HG03354 (cell line): Measurements from ENCODE around the gene TCEANC2.

Source experiments
- ATAC-seq: cut with Tn5 transposase; IDR thresholded peaks from one replicate; pipeline ENCODE4 v1.9.1; 2021; ENCODE audit warnings: mild to moderate bottlenecking; ENCODE audit not compliant: unreplicated experiment, poor library complexity, severe bottlenecking

The TCEANC2 gene

DNA sequence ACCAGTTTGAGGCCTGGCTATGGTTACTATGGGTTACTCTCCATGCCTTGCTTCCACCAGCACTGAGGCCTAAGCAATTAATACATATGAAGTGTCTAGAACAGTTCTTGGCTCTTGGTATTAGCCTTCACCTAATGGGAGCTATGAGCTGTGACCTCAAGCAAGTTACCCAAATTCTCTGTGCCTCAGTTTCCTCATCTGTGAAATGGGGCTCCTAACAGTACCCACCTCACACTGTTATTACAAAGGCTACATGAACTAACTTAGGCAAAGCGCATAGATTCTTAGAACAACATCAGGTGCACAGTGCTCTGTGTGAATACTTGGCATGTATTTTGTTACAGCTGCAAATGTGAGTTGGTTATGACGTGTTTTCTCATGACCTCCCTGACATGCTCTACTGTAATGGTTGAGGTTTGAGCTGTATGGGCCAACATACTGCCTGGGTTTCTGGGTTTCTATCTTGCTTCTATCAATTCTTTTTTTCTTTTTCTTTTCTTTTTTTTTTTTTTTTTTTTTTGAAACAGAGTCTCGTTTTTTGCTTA is 72.9 kb downstream of the TCEANC2 start:
- ATAC-seq = no peak

DNA sequence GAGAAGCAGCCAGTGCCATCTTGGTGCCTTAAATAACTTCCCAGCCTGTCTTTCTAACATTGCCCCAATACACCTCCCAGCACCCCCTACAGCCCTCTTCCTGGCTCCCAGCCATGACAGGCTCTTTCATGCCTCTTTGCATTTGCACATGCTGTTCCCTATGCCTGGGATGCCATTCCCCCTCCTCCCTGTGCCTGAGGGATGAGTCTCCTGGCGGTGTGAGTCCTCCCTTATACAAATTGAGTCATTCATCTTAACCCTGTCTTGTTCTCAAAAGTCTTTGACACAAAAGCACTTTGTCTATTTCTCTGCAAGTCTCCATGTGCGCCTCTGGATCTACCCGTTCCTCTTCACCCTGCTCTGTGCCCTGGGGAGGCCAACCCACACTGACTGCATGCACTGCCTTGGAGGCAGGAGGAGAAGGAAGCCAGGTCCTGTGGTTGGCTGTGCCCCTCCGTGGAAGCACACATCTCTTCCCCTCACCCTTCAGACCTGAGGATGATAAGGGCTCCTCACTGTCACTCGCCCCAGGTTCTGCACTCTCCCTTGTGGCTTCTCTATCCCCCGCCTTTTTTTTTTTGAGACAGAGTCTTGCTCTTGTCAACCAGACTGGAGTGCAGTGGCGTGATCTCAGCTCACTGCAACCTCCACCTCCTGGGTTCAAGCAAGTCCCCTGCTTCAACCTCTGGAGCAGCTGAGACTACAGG is 74.3 kb downstream of the TCEANC2 start:
- ATAC-seq = no peak

DNA sequence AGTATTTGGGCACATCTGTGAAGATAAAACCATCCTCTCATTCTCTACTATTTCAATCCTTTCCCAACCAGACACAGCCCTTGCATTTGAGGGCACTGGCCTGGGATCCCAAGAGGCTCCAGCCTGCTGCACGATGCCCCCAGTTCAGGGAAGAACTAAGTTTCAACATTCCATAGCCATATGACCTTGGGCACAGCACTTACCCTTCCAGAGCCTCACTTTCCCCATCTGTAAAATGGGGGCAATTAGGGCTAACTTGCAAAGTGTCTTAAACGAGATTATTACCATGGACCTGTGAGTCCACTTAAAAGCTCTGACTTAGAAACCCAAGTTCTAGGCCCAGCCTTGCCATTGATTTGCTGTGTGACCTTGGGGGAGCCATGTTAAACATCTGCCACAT is 76.5 kb downstream of the TCEANC2 start:
- no peak for ATAC-seq

DNA sequence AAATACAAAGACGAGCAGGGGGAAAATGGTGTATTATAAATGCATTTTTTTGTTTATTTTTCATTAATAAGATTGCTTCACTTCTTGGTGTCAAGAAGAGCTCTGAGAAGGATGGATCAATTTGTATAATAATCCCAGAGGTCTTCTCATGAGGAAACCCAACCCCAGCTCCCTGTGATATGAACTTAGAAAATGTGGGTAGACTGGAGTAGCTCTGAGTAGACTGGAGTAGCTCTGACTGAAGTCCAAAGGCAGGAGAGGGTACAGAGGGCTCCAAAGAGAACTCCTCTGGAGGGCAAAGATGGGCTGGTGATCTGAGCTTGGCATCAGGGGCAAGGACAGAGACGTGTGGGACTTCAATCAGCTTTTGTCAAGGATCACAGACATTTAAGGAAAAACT is 78.0 kb downstream of the TCEANC2 start:
- ATAC-seq = no peak

DNA sequence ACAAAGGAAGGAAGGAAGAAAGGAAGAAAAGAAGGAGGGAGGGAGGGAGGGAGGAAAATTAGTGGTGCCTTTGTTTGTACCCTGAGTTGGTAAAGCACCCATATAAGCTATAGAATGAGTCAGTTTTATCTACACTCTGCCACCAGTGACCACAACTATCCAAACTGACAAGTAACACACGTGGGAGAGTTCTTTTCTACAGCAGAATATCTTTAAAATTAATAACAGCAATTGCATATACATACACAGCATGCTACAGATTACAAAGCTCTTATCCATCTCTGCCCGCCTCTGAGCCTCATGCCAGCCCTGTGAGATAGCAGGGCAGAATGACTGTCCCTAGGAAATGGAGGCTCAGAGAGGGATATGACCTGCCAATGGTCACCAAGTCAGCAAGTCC is 79.1 kb downstream of the TCEANC2 start:
- no peak for ATAC-seq

DNA sequence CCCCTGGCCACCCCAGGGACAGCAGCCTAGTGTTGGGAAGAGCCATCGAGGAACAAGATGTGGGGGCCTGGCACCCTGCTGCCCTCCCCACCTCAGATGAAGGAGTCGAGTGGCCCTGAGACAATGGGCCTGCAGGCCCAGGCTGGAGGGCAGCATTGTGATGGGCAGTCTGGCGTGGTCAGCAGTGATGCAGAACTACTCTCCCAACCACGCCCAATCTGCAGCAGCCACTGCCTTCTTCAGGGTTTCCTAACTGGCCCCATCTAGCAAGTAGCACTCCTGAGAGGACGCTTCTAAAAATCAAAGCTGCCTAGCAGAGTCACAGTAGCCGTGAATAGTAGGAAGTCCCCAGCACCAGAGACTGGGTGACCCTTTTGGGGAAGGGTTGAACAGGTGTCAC is 80.9 kb downstream of the TCEANC2 start:
- ATAC-seq = no peak

DNA sequence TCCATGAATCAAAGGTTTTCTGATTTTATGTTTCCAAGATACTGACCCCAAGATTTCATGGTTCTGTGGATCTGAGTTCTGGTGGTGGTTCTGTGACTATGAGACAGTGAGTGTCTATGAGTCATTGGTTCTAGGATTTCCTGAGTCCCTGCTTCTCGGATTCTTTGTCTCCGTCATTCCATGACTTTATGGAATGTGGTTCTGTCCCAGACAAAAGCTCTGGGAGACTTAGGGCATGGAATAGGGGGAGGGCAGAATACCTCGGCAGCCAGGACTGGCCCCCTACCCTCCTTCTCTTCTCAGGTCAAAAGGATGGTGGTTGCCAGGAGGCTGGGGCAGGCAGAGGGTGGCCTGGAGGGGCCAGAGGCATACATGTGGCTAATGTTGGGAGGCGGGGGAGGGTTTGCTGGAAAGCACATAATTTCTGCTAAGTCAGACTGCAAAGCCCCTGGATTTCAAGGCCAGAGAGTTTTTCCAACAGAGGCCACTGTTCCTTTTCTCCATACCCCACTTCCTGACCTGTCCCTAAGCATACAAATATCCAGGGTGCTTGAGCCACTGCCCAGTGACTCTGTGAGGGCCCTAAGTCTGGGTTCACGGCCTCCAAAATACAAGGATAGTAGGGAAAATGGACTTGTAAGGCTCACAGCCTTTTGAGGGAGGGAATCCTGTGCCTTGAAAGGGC is 82.2 kb downstream of the TCEANC2 start:
- ATAC-seq = no peak

DNA sequence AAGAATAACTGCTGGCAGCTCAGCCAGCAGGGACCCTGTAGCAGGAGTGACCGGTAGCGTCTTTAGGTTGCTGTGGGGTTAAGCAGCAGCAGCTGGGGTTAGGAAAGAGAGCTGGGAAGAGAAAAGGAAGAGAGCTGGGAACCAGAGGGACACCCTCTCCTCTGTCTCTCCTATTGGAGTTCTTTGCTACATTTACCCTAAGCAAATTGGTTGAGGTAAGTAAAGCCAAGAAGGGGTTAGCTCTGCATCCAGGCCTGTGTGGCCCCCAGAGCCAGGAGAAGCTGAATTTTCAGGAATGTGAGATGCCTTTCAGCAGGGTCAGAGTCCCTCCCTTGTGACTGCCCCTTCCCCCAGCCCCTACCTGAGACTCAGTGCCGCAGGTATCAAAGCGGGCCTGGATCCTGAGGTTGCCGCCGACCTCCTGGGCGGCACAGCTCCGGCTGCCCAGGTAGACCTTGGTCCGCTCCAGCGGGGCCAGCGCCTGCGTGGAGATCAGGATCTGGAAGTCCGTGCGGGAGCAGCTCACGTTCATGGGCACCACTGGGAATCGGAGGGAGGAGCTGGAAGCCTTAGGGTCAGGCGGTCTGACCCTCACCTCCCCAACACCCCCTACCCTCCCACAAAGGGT is 83.0 kb downstream of the TCEANC2 start:
- no peak for ATAC-seq

DNA sequence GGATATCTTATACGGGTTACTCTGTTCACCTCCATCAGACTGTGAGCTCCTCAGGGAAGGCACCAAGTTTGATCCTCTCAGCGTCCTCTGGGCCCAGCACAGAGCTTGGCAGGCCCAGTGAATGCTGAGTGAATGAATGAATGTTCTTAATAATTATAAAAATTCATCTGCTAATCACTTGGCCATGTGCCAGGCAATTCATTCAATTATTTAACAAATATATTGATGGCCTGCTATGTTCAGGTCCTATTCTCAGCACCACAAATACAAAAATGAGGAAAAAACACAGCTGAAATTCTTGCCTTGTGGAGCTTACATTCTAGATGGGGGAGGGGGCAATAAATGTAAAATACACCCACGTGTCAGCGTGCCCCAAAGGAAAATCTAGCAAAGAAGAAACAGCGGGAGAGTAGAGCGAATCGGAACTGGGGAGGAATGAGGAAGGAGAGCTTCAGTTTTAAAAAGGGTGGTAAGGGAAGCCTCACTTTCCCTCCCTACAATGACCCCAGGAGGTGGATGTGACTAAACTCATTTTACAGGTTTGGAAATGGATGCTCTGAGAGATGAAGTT is 83.6 kb downstream of the TCEANC2 start:
- no peak for ATAC-seq

DNA sequence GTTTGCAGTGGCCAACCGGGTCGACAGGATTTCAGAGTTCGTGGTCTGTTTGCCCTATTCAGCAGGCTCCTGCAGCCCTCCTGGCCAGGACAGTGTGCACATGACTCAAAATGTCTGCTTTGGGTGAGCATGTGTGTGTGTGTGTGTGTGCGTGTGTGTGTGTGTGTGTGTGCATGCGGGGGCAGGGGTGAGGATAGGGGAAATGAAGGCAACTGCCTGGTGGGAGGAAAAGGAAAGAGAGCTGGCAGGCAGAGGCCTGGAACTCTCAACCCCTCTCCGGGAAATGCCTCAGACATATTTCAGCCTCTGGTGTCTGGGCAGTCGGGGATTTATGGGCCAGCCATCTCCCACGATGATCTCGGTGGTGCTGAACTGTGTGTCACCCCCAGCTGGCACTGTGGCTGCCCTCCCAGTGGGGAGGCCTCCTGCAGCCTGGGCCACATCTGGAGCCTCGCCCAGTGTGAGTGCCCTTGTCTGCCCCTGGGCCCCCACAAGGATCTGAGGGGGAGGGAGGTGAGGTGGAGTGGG is 84.2 kb downstream of the TCEANC2 start:
- no peak for ATAC-seq

DNA sequence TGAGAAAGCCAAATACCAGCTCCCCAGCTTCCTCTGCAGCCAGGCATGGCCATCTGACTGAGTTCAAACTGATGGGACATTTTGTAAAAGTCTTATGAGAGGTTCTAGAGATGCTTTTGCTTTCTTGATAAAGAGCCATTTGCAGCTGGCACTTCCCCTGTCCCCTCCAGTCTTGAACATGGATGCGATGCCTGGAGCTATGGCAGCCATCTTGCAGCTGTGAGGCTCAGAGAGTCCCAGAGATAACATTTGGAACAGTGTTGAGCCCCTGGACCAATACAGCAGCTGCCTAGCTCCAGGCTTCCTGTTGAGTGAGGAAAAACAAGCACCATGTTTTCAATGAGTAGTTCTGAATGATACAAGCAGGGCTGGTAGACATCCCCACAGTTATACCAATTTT is 85.6 kb downstream of the TCEANC2 start:
- ATAC-seq = no peak

DNA sequence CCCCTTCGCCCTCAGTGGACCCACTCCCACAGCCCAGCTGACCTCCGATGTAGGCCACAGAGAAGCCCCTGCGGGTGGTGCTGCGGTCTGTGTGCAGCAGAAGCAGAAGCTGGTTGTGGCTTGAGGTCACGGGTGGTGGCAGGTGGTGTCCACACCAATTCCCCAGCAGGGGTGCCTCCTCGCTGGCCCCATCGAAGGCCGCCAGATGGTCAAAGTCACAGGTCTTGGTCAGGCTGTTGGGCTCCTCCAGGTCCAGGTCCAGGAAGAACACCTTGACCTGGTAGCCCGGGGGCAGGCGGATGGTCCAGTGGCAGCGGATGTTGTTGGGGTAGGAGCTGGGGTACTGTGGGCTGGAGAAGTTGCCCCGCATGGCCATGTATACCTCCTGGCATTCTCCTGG is 86.3 kb downstream of the TCEANC2 start:
- no peak for ATAC-seq

DNA sequence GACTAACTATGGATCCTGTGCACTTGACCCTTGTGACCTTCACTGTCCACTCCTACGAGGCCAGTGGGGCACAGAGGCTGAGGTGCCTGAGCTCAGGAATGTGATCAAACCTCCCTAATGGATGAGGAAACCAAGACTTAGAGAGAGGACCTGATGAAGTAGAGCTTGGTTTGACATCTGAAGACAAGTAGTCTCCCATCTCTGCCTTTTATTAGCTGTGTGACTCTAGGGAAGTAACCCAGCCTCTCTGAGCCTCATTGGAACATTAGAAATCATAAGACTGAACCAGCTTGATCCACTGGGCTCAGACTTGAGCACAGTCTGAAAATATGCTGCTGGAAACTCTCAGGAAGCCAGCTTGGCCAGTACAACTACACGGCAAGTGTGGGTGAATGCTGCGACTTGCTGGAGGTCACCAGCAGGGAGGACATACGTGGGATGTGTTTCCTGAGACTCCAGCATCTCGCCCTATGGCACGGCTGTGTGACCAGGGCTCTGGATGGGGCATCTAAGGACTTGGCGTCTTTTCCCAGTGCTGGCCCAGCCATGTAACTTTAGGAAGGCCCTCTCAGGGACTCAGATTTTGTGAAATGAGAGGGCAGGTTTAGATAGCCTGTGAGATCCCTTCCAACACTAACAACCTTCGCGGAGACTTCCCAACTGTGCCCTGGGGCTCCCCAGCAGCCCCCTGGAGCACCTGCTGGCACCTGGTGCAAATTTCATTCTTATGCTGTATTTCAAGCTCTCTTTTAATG is 88.9 kb downstream of the TCEANC2 start:
- no peak for ATAC-seq

DNA sequence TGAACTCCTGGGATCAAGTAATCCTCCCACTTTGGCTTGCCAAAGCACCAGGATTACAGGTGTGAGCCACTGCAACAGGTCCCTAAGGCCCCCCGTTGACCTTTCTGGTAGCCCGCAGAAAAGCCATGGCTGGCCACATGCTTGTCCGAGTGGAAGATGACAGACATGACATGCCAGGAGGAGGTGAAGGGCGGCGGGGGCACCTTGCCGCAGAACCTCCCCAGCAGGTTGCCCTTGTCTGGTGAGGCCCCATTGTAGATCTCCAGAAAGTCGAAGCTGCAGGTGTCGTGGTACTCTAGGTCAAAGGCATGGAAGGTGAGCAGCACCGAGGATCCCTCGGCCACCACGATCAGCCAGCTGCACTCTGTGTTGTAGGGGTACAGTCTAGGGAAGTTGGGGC is 91.0 kb downstream of the TCEANC2 start:
- no peak for ATAC-seq

DNA sequence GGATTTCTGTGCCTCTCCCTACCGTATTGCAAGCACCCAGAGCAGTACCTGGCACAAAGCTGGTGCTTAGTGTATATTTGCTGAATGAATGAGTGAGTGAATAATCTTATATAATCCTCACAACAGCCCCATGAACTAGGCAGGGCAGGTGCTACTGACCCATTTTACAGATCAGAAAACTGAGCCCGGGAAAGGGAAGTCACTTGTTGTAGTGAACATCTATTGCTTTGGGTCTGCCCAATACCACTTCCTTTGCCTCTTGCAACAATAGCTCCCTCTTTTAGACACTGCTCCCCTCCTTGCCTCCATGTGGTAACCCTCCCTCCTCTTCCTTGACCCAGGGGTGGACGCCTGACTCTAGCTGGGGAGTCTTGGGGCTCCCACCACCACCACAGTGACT is 96.3 kb downstream of the TCEANC2 start:
- ATAC-seq = no peak

DNA sequence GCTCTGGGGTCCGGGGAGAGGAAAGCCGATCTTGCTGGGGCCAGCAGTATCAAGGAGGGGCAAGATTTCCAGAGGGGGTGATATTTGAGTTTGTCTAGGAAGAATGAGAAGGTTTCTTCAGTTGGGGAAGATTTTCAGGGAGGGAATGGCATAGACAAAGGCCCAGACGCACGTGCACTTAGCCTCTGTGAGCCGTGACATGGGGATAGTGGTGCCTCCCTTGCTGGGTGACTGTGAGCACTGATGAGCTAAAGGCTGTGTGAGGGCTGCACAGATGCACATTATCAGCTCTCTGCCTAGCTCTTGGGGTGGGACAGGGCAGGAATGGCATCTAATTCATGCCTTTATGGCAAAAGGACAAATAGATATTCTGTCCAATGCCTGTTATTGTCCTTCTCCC is 97.6 kb downstream of the TCEANC2 start:
- no peak for ATAC-seq

DNA sequence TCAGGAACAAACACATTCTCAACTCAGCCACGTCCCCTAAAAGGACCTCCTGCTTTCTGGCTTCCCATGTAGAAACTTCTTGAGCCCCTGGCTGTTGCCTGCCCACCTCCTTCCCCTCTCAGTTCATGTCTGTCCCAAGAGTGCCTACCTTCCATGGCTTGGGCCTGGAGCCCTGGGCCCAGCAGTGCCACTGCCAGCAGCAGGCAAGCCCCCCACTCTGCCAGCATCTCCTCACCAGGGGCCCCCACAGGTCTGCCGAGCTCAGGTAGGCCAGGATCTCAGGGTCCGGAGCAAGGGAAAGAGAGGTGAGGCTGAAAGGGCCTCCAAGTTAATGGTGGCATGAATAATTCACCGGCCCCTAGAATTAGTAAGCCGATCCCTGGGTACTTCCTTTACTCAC is 99.3 kb downstream of the TCEANC2 start, which contains the start of gene CDCP2:
CDCP2 (minus strand) TSS at position 305 of the 400 bp plus-strand sequence; CDS start at position 227, 78 bp downstream.
- no peak for ATAC-seq

DNA sequence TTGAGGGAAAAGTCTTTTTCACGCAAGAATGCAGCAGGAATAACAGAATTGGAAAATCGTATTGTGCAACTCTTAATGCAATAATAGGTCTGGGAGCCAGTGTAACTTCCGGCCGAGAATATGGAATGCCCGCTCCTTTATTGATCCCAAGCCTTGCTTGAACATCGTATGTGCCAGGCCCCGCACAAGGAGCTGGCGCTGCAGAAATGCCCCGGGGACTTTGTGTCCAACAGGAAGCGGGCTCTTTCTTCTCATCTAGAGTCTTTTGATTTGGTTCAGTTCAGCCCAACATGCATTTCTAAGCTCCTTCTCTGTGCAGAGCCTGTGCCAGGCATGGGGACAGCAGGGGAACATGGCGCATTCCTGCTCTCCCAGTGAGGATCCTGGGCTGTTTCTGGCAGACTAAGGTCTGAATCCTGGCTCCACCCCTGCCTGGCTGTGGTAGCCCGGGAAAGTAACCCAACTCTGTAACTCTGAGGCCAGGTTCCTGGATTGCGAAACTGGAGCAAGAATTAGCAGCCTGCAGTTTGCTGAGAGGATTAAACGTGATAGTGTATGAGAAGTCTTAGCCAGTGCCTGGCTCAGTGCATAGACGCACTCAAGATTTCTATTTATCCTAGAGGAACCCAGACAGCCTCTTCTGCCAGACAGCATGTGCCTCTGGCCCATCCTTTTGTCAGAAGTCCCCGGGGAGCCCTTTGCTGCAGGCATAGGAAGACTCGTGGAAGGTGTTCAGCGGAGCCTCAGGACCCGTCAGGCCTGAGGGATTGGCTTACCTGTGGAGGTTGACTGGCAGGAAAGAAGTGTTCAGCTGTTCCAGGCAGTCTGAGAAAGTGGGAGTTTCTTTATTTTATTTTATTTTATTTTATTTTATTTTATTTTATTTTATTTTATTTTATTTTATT is 100.4 kb downstream of the TCEANC2 start:
- no peak for ATAC-seq
